MCF 10A (cell line): ENCODE measurements around the gene COL4A1. TPM values are rescaled to one million over a fixed set of nuclear protein-coding genes. Genes with fewer than 3 reads are reported as not detected.

Experiments used
- BruUV-seq: library from RNA; stranded (reverse); fragments of 400-500 nt; replicated peaks from 2 replicates; lab custom pipeline; 2021; lab: Mats Ljungman, UMichigan
- CTCF ChIA-PET: fragments of 300-600 bp; sonication (Branson Sonifier 250); formaldehyde crosslinking; extraction: SDS; loops from one replicate; lab custom pipeline; 2021; ENCODE audit warnings: antibody characterized with exemption, inconsistent platforms; lab: Yijun Ruan, JAX
- POLR2A ChIA-PET: fragments of 300-600, 350-650 bp; sonication (Branson Sonifier 250); formaldehyde crosslinking; extraction: SDS; loops from one replicate; lab custom pipeline; 2020; ENCODE audit warnings: antibody characterized with exemption, inconsistent platforms; lab: Yijun Ruan, JAX
- DNase-seq: peaks from one replicate; pipeline ENCODE4 v3.0.0-alpha.2; 2018; ENCODE audit not compliant: unreplicated experiment
- H3K27ac Mint-ChIP-seq: one replicate; pipeline ENCODE4 v1.8.0; 2022; ENCODE audit warnings: mild to moderate bottlenecking, low read depth, mixed read lengths; ENCODE audit not compliant: unreplicated experiment
- H3K27me3 Mint-ChIP-seq: one replicate; pipeline ENCODE4 v1.8.0; 2022; ENCODE audit warnings: mixed read lengths; ENCODE audit not compliant: insufficient read depth, unreplicated experiment
- H3K36me3 Mint-ChIP-seq: one replicate; pipeline ENCODE4 v1.8.0; 2022; ENCODE audit warnings: mild to moderate bottlenecking, moderate library complexity, mixed read lengths; ENCODE audit not compliant: insufficient read depth, unreplicated experiment
- H3K4me1 Mint-ChIP-seq: one replicate; pipeline ENCODE4 v1.8.0; 2022; ENCODE audit warnings: mixed read lengths; ENCODE audit not compliant: insufficient read depth, unreplicated experiment
- H3K4me3 Mint-ChIP-seq: one replicate; pipeline ENCODE4 v1.8.0; 2022; ENCODE audit warnings: mild to moderate bottlenecking, moderate library complexity, mixed read lengths; ENCODE audit not compliant: unreplicated experiment
- H3K9me3 Mint-ChIP-seq: one replicate; pipeline ENCODE4 v1.8.0; 2022; ENCODE audit warnings: mixed read lengths; ENCODE audit not compliant: unreplicated experiment
- CTCF ChIP-seq: fragments of 200-600 bp; IDR thresholded peaks from one replicate; pipeline ENCODE4 v1.8.0; 2022; ENCODE audit warnings: antibody characterized with exemption, mild to moderate bottlenecking; ENCODE audit not compliant: unreplicated experiment
- intact Hi-C: fragments of 100-400 bp; cut with micrococcal nuclease; formaldehyde crosslinking; loops from 2 replicates; pipeline ENCODE4 v1.14.1; 2022
- total RNA-seq: library from RNA; stranded (reverse); gene quantifications from 2 replicates; pipeline ENCODE4 v1.2.3, GENCODE V29; 2022

COL4A1 gene
- total RNA-seq, 1 experiment from 2014 or later, result 42.1 TPM

GRCh38 chr13:110309661-110310524 lies 2.9 kb upstream of the COL4A1 start:
- no peak overlapping the region for H3K27ac Mint-ChIP-seq
- CTCF ChIA-PET, result interaction anchor here (0.9 to 1.6 kb wide), 4 partner anchors 29 to 102 kb away, joined by 3 read pairs; no protein-coding TSS in a partner anchor
- TF ChIP-seq CTCF, result no peak
- H3K9me3 Mint-ChIP-seq, result no peaks in the 10 kb centered on the region
- no peaks in the 10 kb centered on the region for H3K27me3 Mint-ChIP-seq
- intact Hi-C loops, result loop anchor here (5.0 kb wide), 1 partner anchor 53 kb away; no protein-coding TSS in a partner anchor
- H3K4me1 Mint-ChIP-seq, result peaks cover 29% of the 10 kb centered on the region
- BruUV-seq, result no TSS peak
- H3K36me3 Mint-ChIP-seq, result peaks cover 5% of the 10 kb centered on the region
- DNase-seq, result no peak
- no peak overlapping the region for H3K4me3 Mint-ChIP-seq
- POLR2A ChIA-PET, result interaction anchor here (0.6 to 0.7 kb wide), 2 partner anchors 61 to 450 kb away, joined by 3 read pairs; no protein-coding TSS in a partner anchor

GRCh38 chr13:110308656-110309359 lies 1.9 kb upstream of the COL4A1 start:
- no TSS peak for BruUV-seq
- Mint-ChIP-seq H3K36me3 (peaks cover 5% of the 10 kb centered on the region), H3K4me3 (peak overlapping the region; percentile 90), H3K4me1 (peaks cover 38% of the 10 kb centered on the region), H3K27me3 (no peaks in the 10 kb centered on the region), H3K9me3 (no peaks in the 10 kb centered on the region), H3K27ac (peak overlapping the region; percentile 5)
- intact Hi-C loops, result loop anchor here (5.0 kb wide), 1 partner anchor 52 kb away; no protein-coding TSS in a partner anchor
- CTCF ChIA-PET, result interaction anchor here (0.5 to 1.6 kb wide), 8 partner anchors 30 to 1915 kb away, joined by 3 to 7 read pairs (median 3); no protein-coding TSS in a partner anchor
- POLR2A ChIA-PET, result interaction anchor here (0.6 to 4.2 kb wide), 8 partner anchors 11 to 399 kb away, joined by 3 to 22 read pairs (median 5); no protein-coding TSS in a partner anchor
- TF ChIP-seq CTCF, result no peak
- no peak for DNase-seq

GRCh38 chr13:110307767-110308655 lies 1.1 kb upstream of the COL4A1 start:
- intact Hi-C loops, result loop anchor here (1.0 to 5.0 kb wide), 4 partner anchors 39 to 104 kb away; no protein-coding TSS in a partner anchor
- no peak for TF ChIP-seq CTCF
- H3K36me3 Mint-ChIP-seq, result peaks cover 5% of the 10 kb centered on the region
- peak overlapping the region; percentile 5 for H3K27ac Mint-ChIP-seq
- no peaks in the 10 kb centered on the region for H3K9me3 Mint-ChIP-seq
- no peaks in the 10 kb centered on the region for H3K27me3 Mint-ChIP-seq
- CTCF ChIA-PET, result interaction anchor here (0.5 to 1.6 kb wide), 7 partner anchors 36 to 1916 kb away, joined by 3 to 7 read pairs (median 3); no protein-coding TSS in a partner anchor
- peak overlapping the region; percentile 90 for H3K4me3 Mint-ChIP-seq
- BruUV-seq, result TSS peak; percentile 48
- peak; percentile 57 for DNase-seq
- POLR2A ChIA-PET, result interaction anchor here (0.6 to 4.2 kb wide), 10 partner anchors 12 to 400 kb away, joined by 3 to 22 read pairs (median 4); no protein-coding TSS in a partner anchor
- peaks cover 38% of the 10 kb centered on the region for H3K4me1 Mint-ChIP-seq
